Spleen (tissue), 11 donors: Measurements from ENCODE around the gene GALNT13. TPM values are rescaled to one million over a fixed set of nuclear protein-coding genes. Genes with fewer than 3 reads are reported as not detected.

Experiments
- DNase-seq: peaks from one replicate; pipeline ENCODE4 v3.0.0-alpha.2; 2020
- H3K27ac ChIP-seq, 8 donors: fragments of 200-600 bp; sonication (generic) in 7 of 8; 1 replicate in 4 of 8; 2 replicates in 4 of 8; pipeline versions ENCODE4 v1.5.0 to v1.8.0; 2016 to 2021; ENCODE audit warnings: inconsistent platforms in 4 of 8, mild to moderate bottlenecking in 4 of 8, moderate library complexity in 1 of 8
- H3K27me3 ChIP-seq, 7 donors: fragments of 200-600 bp; sonication (generic) in 6 of 7; replicated peaks in 1 of 7; 1 replicate in 4 of 7; 2 replicates in 3 of 7; pipeline versions ENCODE4 v1.5.0 to v1.8.0; 2016 to 2021; ENCODE audit warnings: inconsistent platforms in 3 of 7, mild to moderate bottlenecking in 1 of 7
- H3K36me3 ChIP-seq, 6 donors: fragments of 200-600 bp; sonication (generic) in 5 of 6; 1 replicate in 4 of 6; 2 replicates in 2 of 6; pipeline versions ENCODE4 v1.5.0 to v1.8.0; 2016 to 2021; ENCODE audit warnings: inconsistent platforms in 2 of 6
- H3K4me1 ChIP-seq, 6 donors: fragments of 200-600 bp; sonication (generic) in 5 of 6; 1 replicate in 3 of 6; 2 replicates in 3 of 6; pipeline versions ENCODE4 v1.5.0 to v1.8.0; 2016 to 2021; ENCODE audit warnings: inconsistent platforms in 3 of 6
- H3K4me3 ChIP-seq, 8 donors: fragments of 200-600 bp; sonication (generic) in 7 of 8; 1 replicate in 4 of 8; 2 replicates in 4 of 8; pipeline versions ENCODE4 v1.5.0 to v1.8.0; 2016 to 2021; ENCODE audit warnings: inconsistent platforms in 4 of 8, mild to moderate bottlenecking in 4 of 8, moderate library complexity in 2 of 8
- H3K9me3 ChIP-seq, 8 donors: fragments of 200-600 bp; sonication (generic) in 7 of 8; 1 replicate in 4 of 8; 2 replicates in 4 of 8; pipeline versions ENCODE4 v1.5.0 to v1.8.0; 2016 to 2021; ENCODE audit warnings: inconsistent platforms in 4 of 8
- CTCF ChIP-seq, 11 experiments: fragments of 200-600 bp in 7 of 11; fragments of 450-650 bp in 4 of 11; sonication (generic) in 4 of 11; IDR thresholded peaks in 8 of 11; conservative IDR thresholded peaks in 3 of 11; 1 replicate in 7 of 11; 2 replicates in 4 of 11; pipeline versions ENCODE4 v1.4.0 to v1.8.0; 2016 to 2021; ENCODE audit warnings: antibody characterized with exemption in 11 of 11, inconsistent platforms in 4 of 11, mild to moderate bottlenecking in 1 of 11
- POLR2A ChIP-seq, 3 donors: fragments of 450-650 bp; IDR thresholded peaks; one replicate each; pipeline ENCODE4 v1.5.1; 2017; ENCODE audit warnings: antibody characterized with exemption in 3 of 3, mild to moderate bottlenecking in 1 of 3
- POLR2AphosphoS5 ChIP-seq, 3 donors: sonication (generic); formaldehyde crosslinking; IDR thresholded peaks; one replicate each; pipeline ENCODE4 v1.5.1; 2017; ENCODE audit warnings: antibody characterized with exemption in 3 of 3
- WGBS, 5 donors: extraction: QIAGEN DNeasy Blood & Tissue Kit in 3 of 5; methylation state at CpG; one replicate each; pipeline versions ENCODE4 v1.1.5 to v1.1.7; 2013 to 2018; 5-methylcytosine and 5-hydroxymethylcytosine counted together
- intact Hi-C: fragments of 100-400 bp; cut with DNase I; formaldehyde crosslinking; loops from one replicate; pipeline ENCODE4 v1.15.0; 2023; ENCODE audit warnings: low total_unique reads
- polyA plus RNA-seq, 3 donors: library from polyadenylated mRNA; stranded (reverse); fragments of 200-250 nt; gene quantifications; one replicate each; pipeline ENCODE4 v1.2.1, GENCODE V29; 2013
- total RNA-seq, 7 donors: library from RNA; depleted of rRNA in 3 of 7; stranded (reverse); fragments of >200 nt in 3 of 7; fragmentation: NEBNext Ultra II Directional in 4 of 7; extraction: Animal tissue kit (Norgen Biotek cat#: 25700) in 4 of 7; gene quantifications; one replicate each; pipeline versions ENCODE4 v1.1.0 to v1.2.1, GENCODE V29; 2016 to 2021
- donor health status: healthy with polysubstance abuse.
- donor health status: DM: no; HTN: no; CAD: no; lungs with moderate emphysema.
- donor health status: DM: no; HTN: no; CAD: no.
- donor health status: Bipolar disorder and iron deficiency.
- donor health status: healthy.
- donor health status: DM: no; HTN: no; CAD: no.
- donor health status: DM: yes; HTN: yes; CAD: no.

GALNT13 gene
- total and polyA plus RNA-seq, 10 donors = 0.02 to 0.61 (median 0.11) TPM; not detected in 6

GRCh38 chr2:154338352-154338967 lies 466.7 kb downstream of the GALNT13 start:
- H3K9me3 ChIP-seq = no peaks in the 10 kb centered on the region
- intact Hi-C loops = no loop called here
- 51 to 75% (median 54%) methylated on average over 2 to 3 of the region's 3 CpGs for WGBS, 5 donors
- no peak overlapping the region for H3K4me3 ChIP-seq
- no peak for TF ChIP-seq CTCF (IDR thresholded peaks at IDR 0.05 in 8 of 11, conservative IDR thresholded peaks at IDR 0.05 in 3 of 11)
- TF ChIP-seq POLR2A (IDR thresholded peaks at IDR 0.05) = no peak
- no peak for TF ChIP-seq POLR2AphosphoS5 (IDR thresholded peaks at IDR 0.05)
- DNase-seq = no peak
- no peaks in the 10 kb centered on the region for H3K27me3 ChIP-seq
- H3K36me3 ChIP-seq = no peaks in the 10 kb centered on the region
- no peak overlapping the region for H3K27ac ChIP-seq
- H3K4me1 ChIP-seq = no peaks in the 10 kb centered on the region

GRCh38 chr2:154343282-154343681 lies 471.6 kb downstream of the GALNT13 start:
- intact Hi-C loops = no loop called here
- Histone ChIP-seq H3K27me3 (no peaks in the 10 kb centered on the region), H3K27ac (no peak overlapping the region), H3K9me3 (no peaks in the 10 kb centered on the region), H3K4me1 (no peaks in the 10 kb centered on the region), H3K4me3 (no peak overlapping the region), H3K36me3 (no peaks in the 10 kb centered on the region)
- TF ChIP-seq POLR2A (IDR thresholded peaks at IDR 0.05) (no peak), POLR2AphosphoS5 (IDR thresholded peaks at IDR 0.05) (no peak), CTCF (IDR thresholded peaks at IDR 0.05 in 8 of 11, conservative IDR thresholded peaks at IDR 0.05 in 3 of 11) (no peak)
- DNase-seq = no peak

GRCh38 chr2:154350911-154351310 lies 479.2 kb downstream of the GALNT13 start:
- no peak for TF ChIP-seq CTCF (IDR thresholded peaks at IDR 0.05 in 8 of 11, conservative IDR thresholded peaks at IDR 0.05 in 3 of 11)
- TF ChIP-seq POLR2AphosphoS5 (IDR thresholded peaks at IDR 0.05) = no peak
- WGBS, 5 donors = 13 to 25% (median 17%) methylated on average over 3 of the region's 3 CpGs

GRCh38 chr2:154361276-154361675 lies 489.6 kb downstream of the GALNT13 start:
- H3K27ac ChIP-seq = no peak overlapping the region
- DNase-seq = no peak
- 88 to 99% (median 95%) methylated on average over 2 of the region's 2 CpGs for WGBS, 5 donors
- intact Hi-C loops = no loop called here
- TF ChIP-seq CTCF (IDR thresholded peaks at IDR 0.05 in 8 of 11, conservative IDR thresholded peaks at IDR 0.05 in 3 of 11) (no peak), POLR2A (IDR thresholded peaks at IDR 0.05) (no peak)
- no peaks in the 10 kb centered on the region for H3K4me1 ChIP-seq
- peaks cover 0 to 4% (median 0%) of the 10 kb centered on the region in 8 donors for H3K9me3 ChIP-seq
- H3K27me3 ChIP-seq = no peaks in the 10 kb centered on the region
- no peaks in the 10 kb centered on the region for H3K36me3 ChIP-seq
- H3K4me3 ChIP-seq = no peak overlapping the region

More at GRCh38 chr2:154350911-154351310, 479.2 kb downstream of the GALNT13 start:
- Histone ChIP-seq H3K27ac (no peak overlapping the region), H3K27me3 (no peaks in the 10 kb centered on the region), H3K36me3 (no peaks in the 10 kb centered on the region), H3K4me3 (no peak overlapping the region), H3K4me1 (no peaks in the 10 kb centered on the region), H3K9me3 (no peaks in the 10 kb centered on the region)
- intact Hi-C loops = no loop called here
- DNase-seq = no peak
